ENCODE data around the gene SPI1. TPM values are rescaled to one million over a fixed set of nuclear protein-coding genes. Genes with fewer than 3 reads are reported as not detected.

The SPI1 gene
- total RNA-seq, 1 experiment from 2014 or later = not detected

DNA sequence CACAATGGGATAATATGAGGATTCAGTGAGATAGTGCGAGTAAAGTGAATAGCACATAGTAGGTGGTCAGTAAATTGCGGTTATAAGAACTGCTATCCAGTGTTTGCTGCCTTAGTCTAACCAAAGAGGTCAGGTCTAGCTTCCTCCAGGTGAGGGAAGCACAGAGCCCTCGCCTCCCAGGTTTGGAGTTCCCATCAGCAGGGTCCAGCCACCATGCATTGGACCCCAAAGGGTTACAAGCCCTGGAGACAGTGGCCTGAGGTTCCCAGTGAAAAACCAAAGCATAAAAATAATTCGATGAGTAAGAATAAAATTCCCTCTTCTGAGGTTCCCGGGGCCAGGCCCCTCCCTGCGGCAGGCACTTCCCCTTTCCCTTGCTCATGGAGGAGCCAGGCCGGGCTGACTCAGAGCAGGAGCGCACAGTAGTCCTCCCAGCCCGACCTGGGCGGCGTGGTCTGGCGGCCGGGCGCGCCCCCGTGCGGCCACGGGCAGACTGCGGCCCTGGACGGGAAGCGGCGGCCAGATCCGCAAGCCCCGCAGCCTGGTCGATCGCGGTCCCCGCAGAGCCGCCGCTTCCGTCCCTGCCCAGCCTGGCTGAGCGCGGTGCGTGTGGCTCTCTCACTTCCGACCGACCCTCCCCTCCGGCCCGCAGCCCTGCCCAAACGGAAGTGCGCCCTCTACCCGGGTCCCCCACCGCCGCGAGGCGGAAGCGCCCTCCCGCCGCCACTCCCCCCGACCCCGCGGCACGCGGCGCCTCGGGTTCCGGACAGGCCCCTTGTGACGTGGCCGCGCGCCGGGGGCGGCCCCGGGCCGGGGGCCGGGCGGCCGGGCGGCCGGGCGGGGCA is 29.6 kb upstream of the SPI1 start, which contains the start of gene SLC39A13:
TSS of gene SLC39A13 (plus strand) at position 845 of the 845 bp plus-strand sequence. CDS start 1,505 bp downstream, outside the sequence.
- WGBS (ENCODE audit: extremely low coverage, insufficient read length, low lambda C conversion rate) = no CpG with 5 or more reads among the region's 70 CpGs
- Histone ChIP-seq H3K9ac (ENCODE audit: extremely low read depth, insufficient read length, low read length) (peak within 1 kb of the TSS; percentile 71), H3K79me2 (ENCODE audit: insufficient read depth, low read length) (no peaks in the 10 kb centered on the region), H3K4me2 (ENCODE audit: insufficient read depth, insufficient read length, low read length) (peak within 1 kb of the TSS; percentile 85), H3K27me3 (ENCODE audit: insufficient read depth, low read length) (no peaks in the 10 kb centered on the region), H2BK20ac (ENCODE audit: low read depth, low read length, poor library complexity, severe bottlenecking) (no peak within 1 kb of the TSS), H3K4ac (ENCODE audit: low read depth, low read length) (no peak within 1 kb of the TSS), H3K9me3 (ENCODE audit: control insufficient read depth, low read depth, low read length) (no peaks in the 10 kb centered on the region), H3T11ph (ENCODE audit: low read length) (no peak within 1 kb of the TSS), H4K20me1 (ENCODE audit: control insufficient read depth, insufficient read depth, insufficient read length) (no peaks in the 10 kb centered on the region), H3K4me1 (ENCODE audit: insufficient read depth, low read length) (0 out of 2 replicates have a peak, but pooled peaks cover 2% of the 10 kb centered on the region), H2BK120ac (ENCODE audit: low read depth, low read length, poor library complexity, severe bottlenecking) (no peak within 1 kb of the TSS), H2BK15ac (ENCODE audit: low read depth, low read length) (no peak within 1 kb of the TSS), H2AFZ (ENCODE audit: low read length) (no peak within 1 kb of the TSS), H3K23ac (ENCODE audit: insufficient read length, low read depth, low read length) (no peak within 1 kb of the TSS), H4K91ac (ENCODE audit: insufficient read length, low read depth, low read length) (no peak within 1 kb of the TSS), H3K56ac (ENCODE audit: insufficient read length, low read depth, low read length) (no peak within 1 kb of the TSS), H2BK5ac (ENCODE audit: insufficient read length, low read length) (no peak within 1 kb of the TSS), H4K5ac (ENCODE audit: insufficient read length, low read depth, low read length) (no peak within 1 kb of the TSS), H2BK12ac (ENCODE audit: insufficient read length, low read depth, low read length) (no peak within 1 kb of the TSS), H3K27ac (ENCODE audit: insufficient read length, low read depth, low read length) (peak within 1 kb of the TSS; percentile 1), H2AK5ac (ENCODE audit: insufficient read length, low read length) (no peak within 1 kb of the TSS), H3K79me1 (ENCODE audit: insufficient read depth, low read depth, low read length, poor library complexity, severe bottlenecking) (no peaks in the 10 kb centered on the region), H4K8ac (replicated peaks; ENCODE audit: insufficient read length, low read depth, low read length) (no peak within 1 kb of the TSS), H3K18ac (ENCODE audit: insufficient read length, low read depth, low read length) (peak within 1 kb of the TSS; percentile 59), H3K23me2 (ENCODE audit: insufficient read length, low read depth, low read length, poor library complexity, severe bottlenecking) (peaks cover 15% of the 10 kb centered on the region), H3K14ac (ENCODE audit: insufficient read depth, low read length) (no peak within 1 kb of the TSS; the same call in 1 of the 2 replicates)
- Mint-ChIP-seq H3K9me3 (no peaks in the 10 kb centered on the region; a peak in 1 of 5 replicates), H3K4me1 (peaks cover 15 to 34% of the 10 kb centered on the region in 2 experiments), H3K4me3 (peak within 1 kb of the TSS; percentile 88 to 94), H3K27me3 (ENCODE audit: low read depth) (no peaks in the 10 kb centered on the region), H3K36me3 (ENCODE audit: insufficient read depth in 1 of 3, low read depth in 3 of 3) (peaks cover 0 to 4% (median 2%) of the 10 kb centered on the region in 3 experiments; a peak in 2 of 7 replicates), H3K27ac (peak within 1 kb of the TSS; percentile 96 to 97 (median 97))
- peak; percentile 96 for DNase-seq
- TF ChIP-seq, protein P1, sequence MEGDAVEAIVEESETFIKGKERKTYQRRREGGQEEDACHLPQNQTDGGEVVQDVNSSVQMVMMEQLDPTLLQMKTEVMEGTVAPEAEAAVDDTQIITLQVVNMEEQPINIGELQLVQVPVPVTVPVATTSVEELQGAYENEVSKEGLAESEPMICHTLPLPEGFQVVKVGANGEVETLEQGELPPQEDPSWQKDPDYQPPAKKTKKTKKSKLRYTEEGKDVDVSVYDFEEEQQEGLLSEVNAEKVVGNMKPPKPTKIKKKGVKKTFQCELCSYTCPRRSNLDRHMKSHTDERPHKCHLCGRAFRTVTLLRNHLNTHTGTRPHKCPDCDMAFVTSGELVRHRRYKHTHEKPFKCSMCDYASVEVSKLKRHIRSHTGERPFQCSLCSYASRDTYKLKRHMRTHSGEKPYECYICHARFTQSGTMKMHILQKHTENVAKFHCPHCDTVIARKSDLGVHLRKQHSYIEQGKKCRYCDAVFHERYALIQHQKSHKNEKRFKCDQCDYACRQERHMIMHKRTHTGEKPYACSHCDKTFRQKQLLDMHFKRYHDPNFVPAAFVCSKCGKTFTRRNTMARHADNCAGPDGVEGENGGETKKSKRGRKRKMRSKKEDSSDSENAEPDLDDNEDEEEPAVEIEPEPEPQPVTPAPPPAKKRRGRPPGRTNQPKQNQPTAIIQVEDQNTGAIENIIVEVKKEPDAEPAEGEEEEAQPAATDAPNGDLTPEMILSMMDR (conservative IDR thresholded peaks at IDR 0.05) = peak; percentile 88
